ENCODE data around the gene OPA3. TPM values are rescaled to one million over a fixed set of nuclear protein-coding genes. Genes with fewer than 3 reads are reported as not detected.

OPA3 gene
- polyA plus RNA-seq, 1 donor from 2014 or later: 6.0 TPM

DNA sequence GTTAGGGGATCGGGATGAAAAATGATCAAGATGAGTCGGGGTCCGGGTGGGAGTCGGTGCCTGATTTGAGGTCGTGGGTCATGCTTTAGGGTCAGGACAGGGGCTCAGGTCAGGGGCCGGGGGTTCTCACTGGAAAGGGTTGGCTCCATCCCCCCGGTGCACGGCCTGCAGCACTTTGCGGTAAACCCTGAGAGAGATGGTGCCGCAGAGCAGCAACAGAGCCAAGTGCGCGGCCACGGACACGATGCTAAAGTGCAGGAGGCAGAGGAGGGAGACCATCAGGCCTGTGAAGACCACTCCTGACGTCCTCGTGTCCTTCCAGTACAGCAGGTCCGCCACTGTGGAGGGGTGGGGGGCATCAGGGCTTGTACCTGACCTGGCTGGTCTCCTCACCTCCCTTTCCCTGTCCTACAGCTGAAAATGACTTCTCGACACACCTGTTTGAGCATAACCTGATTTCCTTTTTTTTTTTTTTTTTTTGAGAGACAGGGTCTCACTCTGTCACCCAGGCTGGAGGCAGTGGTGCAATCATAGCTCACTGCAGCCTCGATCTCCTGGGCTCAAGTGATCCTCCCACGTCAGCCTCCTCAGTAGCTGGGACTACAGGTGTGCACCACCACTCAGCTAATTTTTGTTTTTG is 95.3 kb downstream of the OPA3 start:
- Histone ChIP-seq H3K27ac (ENCODE audit: low read length) (no peak overlapping the region), H3K4me2 (ENCODE audit: low read length) (no peak overlapping the region), H3K4me3 (ENCODE audit: low read length) (no peak overlapping the region), H3K27me3 (ENCODE audit: insufficient read depth, low read depth, low read length) (no peaks in the 10 kb centered on the region), H3K9me2 (ENCODE audit: insufficient read depth, low read length) (no peaks in the 10 kb centered on the region), H3F3A (ENCODE audit: insufficient read depth, low read length, poor library complexity, severe bottlenecking) (no peaks in the 10 kb centered on the region), H4K20me1 (ENCODE audit: insufficient read depth) (peaks cover 12% of the 10 kb centered on the region), H3K79me2 (replicated peaks; ENCODE audit: insufficient read depth, low read length) (no peaks in the 10 kb centered on the region), H3K9me3 (ENCODE audit: low read length) (no peaks in the 10 kb centered on the region), H3K36me3 (ENCODE audit: insufficient read depth, low read length) (no peaks in the 10 kb centered on the region), H3K9ac (ENCODE audit: low read length) (no peak overlapping the region), H2AFZ (ENCODE audit: low read depth, low read length) (no peak overlapping the region)
- TF ChIP-seq EP300 (conservative IDR thresholded peaks at IDR 0.05; ENCODE audit: poor library complexity, severe bottlenecking) (no peak), EZH2 (IDR thresholded peaks at IDR 0.05; ENCODE audit: borderline replicate concordance, insufficient read depth, low read length, poor library complexity, severe bottlenecking) (no peak), MXI1 (conservative IDR thresholded peaks at IDR 0.05; ENCODE audit: poor library complexity, severe bottlenecking) (no peak), TAF1 (IDR thresholded peaks at IDR 0.05; ENCODE audit: low read depth) (no peak), SMC3 (conservative IDR thresholded peaks at IDR 0.05; ENCODE audit: poor library complexity) (no peak), POLR2AphosphoS5 (IDR thresholded peaks at IDR 0.05) (no peak), RAD21 (conservative IDR thresholded peaks at IDR 0.05) (no peak)
- TF ChIP-seq, protein P1, sequence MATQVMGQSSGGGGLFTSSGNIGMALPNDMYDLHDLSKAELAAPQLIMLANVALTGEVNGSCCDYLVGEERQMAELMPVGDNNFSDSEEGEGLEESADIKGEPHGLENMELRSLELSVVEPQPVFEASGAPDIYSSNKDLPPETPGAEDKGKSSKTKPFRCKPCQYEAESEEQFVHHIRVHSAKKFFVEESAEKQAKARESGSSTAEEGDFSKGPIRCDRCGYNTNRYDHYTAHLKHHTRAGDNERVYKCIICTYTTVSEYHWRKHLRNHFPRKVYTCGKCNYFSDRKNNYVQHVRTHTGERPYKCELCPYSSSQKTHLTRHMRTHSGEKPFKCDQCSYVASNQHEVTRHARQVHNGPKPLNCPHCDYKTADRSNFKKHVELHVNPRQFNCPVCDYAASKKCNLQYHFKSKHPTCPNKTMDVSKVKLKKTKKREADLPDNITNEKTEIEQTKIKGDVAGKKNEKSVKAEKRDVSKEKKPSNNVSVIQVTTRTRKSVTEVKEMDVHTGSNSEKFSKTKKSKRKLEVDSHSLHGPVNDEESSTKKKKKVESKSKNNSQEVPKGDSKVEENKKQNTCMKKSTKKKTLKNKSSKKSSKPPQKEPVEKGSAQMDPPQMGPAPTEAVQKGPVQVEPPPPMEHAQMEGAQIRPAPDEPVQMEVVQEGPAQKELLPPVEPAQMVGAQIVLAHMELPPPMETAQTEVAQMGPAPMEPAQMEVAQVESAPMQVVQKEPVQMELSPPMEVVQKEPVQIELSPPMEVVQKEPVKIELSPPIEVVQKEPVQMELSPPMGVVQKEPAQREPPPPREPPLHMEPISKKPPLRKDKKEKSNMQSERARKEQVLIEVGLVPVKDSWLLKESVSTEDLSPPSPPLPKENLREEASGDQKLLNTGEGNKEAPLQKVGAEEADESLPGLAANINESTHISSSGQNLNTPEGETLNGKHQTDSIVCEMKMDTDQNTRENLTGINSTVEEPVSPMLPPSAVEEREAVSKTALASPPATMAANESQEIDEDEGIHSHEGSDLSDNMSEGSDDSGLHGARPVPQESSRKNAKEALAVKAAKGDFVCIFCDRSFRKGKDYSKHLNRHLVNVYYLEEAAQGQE (IDR thresholded peaks at IDR 0.05; ENCODE audit: borderline replicate concordance): no peak
- TF ChIP-seq, protein P2, sequence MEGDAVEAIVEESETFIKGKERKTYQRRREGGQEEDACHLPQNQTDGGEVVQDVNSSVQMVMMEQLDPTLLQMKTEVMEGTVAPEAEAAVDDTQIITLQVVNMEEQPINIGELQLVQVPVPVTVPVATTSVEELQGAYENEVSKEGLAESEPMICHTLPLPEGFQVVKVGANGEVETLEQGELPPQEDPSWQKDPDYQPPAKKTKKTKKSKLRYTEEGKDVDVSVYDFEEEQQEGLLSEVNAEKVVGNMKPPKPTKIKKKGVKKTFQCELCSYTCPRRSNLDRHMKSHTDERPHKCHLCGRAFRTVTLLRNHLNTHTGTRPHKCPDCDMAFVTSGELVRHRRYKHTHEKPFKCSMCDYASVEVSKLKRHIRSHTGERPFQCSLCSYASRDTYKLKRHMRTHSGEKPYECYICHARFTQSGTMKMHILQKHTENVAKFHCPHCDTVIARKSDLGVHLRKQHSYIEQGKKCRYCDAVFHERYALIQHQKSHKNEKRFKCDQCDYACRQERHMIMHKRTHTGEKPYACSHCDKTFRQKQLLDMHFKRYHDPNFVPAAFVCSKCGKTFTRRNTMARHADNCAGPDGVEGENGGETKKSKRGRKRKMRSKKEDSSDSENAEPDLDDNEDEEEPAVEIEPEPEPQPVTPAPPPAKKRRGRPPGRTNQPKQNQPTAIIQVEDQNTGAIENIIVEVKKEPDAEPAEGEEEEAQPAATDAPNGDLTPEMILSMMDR (IDR thresholded peaks at IDR 0.05; ENCODE audit: poor library complexity, severe bottlenecking): no peak

DNA sequence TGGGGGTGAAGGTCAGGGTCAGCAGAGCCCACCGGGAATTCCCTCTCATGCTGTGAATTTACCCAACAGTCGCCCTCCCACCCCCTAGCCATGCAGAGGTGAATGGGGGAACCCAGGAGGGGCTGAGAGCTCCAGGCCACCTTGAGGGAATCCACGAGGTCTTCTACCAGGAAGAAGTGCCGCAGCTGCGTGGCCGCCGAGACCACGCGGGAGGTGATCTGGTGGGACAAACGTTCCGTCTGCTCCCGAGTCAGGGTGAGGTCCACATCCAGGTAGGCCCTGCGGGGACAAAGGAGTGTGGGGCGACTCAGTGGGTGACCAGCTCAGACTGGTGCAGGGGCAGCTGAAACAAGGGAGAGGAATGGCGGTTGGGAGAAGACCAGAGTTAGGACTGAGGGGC is 95.9 kb downstream of the OPA3 start:
- Histone ChIP-seq H3K9me3 (ENCODE audit: low read length) (no peaks in the 10 kb centered on the region), H3K79me2 (replicated peaks; ENCODE audit: insufficient read depth, low read length) (no peaks in the 10 kb centered on the region), H4K20me1 (ENCODE audit: insufficient read depth) (peaks cover 12% of the 10 kb centered on the region), H2AFZ (ENCODE audit: low read depth, low read length) (no peak overlapping the region), H3K9me2 (ENCODE audit: insufficient read depth, low read length) (no peaks in the 10 kb centered on the region), H3F3A (ENCODE audit: insufficient read depth, low read length, poor library complexity, severe bottlenecking) (no peaks in the 10 kb centered on the region), H3K27ac (ENCODE audit: low read length) (no peak overlapping the region), H3K4me3 (ENCODE audit: low read length) (no peak overlapping the region), H3K27me3 (ENCODE audit: insufficient read depth, low read depth, low read length) (no peaks in the 10 kb centered on the region), H3K36me3 (ENCODE audit: insufficient read depth, low read length) (no peaks in the 10 kb centered on the region), H3K9ac (ENCODE audit: low read length) (no peak overlapping the region), H3K4me2 (ENCODE audit: low read length) (no peak overlapping the region)
- TF ChIP-seq POLR2AphosphoS5 (IDR thresholded peaks at IDR 0.05) (no peak), RAD21 (conservative IDR thresholded peaks at IDR 0.05) (no peak), TAF1 (IDR thresholded peaks at IDR 0.05; ENCODE audit: low read depth) (no peak), MXI1 (conservative IDR thresholded peaks at IDR 0.05; ENCODE audit: poor library complexity, severe bottlenecking) (no peak), EZH2 (IDR thresholded peaks at IDR 0.05; ENCODE audit: borderline replicate concordance, insufficient read depth, low read length, poor library complexity, severe bottlenecking) (no peak), EP300 (conservative IDR thresholded peaks at IDR 0.05; ENCODE audit: poor library complexity, severe bottlenecking) (no peak), SMC3 (conservative IDR thresholded peaks at IDR 0.05; ENCODE audit: poor library complexity) (no peak)
- TF ChIP-seq, protein P1 (IDR thresholded peaks at IDR 0.05; ENCODE audit: borderline replicate concordance): no peak
- TF ChIP-seq, protein P2 (IDR thresholded peaks at IDR 0.05; ENCODE audit: poor library complexity, severe bottlenecking): no peak

All from neural cell (in vitro differentiated cells).